ENCODE measurements around the gene LPAR6.

DNA sequence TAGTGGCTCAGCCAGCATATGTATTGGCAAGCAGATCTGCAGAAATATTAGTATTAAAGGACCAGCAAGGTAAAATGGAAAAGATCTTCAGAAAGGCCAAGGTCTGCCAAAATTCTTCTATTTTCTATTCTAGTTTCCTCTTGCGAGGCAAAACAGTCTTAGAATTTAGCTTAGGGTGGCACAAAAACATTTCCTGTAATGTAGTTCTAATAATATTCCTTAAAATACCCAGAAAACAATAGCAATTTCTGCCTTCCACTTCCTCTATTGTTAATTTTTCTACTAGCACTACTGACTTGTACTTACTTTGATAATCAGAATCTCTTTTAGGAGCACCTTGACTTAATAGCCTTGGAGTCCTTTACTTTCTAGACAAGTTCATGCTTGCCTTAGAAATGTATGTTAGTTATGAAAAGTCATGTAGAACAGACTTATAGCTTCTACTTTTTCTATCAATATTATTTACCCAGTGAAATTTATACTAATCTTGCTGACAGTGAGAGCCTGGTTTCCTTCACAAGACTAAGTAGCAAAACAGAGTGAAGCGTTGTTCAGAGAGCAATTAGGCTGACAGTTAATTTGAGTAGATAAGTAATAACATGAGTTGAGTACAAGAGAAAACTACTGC lies 23.9 kb upstream of the LPAR6 start:
- TF ChIP-seq YY1 (IDR thresholded peaks at IDR 0.05; ENCODE audit: insufficient read depth, insufficient read length) (no peak), SUZ12 (IDR thresholded peaks at IDR 0.05; ENCODE audit: extremely low read depth, insufficient read depth, insufficient read length) (no peak), ZNF274 (IDR thresholded peaks at IDR 0.05; ENCODE audit: low read depth, low read length) (no peak)

Data from NT2/D1 (cell line).